Measurements from ENCODE around the gene STEAP3. TPM values are rescaled to one million over a fixed set of nuclear protein-coding genes. Genes with fewer than 3 reads are reported as not detected.

STEAP3 gene
- total RNA-seq, 1 experiment from 2014 or later: 24.0 TPM

DNA sequence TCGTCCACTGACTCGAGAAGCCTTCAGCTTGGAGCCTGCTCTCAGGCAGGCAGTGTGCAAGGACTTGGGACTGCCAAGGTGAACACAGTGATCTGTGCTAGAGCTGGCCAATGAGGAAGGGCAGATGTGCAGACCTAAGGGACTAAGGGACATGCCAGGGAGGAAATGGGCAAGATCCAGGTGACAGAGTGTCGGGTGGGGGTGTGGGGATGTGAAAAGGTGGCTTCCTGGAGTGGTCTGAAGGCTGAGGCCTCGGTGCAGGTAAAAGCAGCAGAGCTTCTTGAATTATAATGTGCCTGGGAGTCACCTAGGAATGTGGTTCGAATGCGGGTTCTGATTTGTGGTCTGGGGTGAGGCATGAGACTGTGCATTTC lies 42.0 kb downstream of the STEAP3 start:
- peaks cover 20% of the 10 kb centered on the region for H3K4me1 Mint-ChIP-seq
- ChIA-PET POLR2A (no interaction called here), CTCF (interaction anchor here (1.2 to 2.6 kb wide), 5 partner anchors 19 to 240 kb away, joined by 3 to 13 read pairs (median 4); no protein-coding TSS in a partner anchor)
- ATAC-seq (no peak), DNase-seq (ENCODE audit: low spot score) (no peak)
- H3K27me3 Mint-ChIP-seq (ENCODE audit: low read depth): no peaks in the 10 kb centered on the region
- H3K4me3 Mint-ChIP-seq: no peak overlapping the region
- TF ChIP-seq, protein P1, sequence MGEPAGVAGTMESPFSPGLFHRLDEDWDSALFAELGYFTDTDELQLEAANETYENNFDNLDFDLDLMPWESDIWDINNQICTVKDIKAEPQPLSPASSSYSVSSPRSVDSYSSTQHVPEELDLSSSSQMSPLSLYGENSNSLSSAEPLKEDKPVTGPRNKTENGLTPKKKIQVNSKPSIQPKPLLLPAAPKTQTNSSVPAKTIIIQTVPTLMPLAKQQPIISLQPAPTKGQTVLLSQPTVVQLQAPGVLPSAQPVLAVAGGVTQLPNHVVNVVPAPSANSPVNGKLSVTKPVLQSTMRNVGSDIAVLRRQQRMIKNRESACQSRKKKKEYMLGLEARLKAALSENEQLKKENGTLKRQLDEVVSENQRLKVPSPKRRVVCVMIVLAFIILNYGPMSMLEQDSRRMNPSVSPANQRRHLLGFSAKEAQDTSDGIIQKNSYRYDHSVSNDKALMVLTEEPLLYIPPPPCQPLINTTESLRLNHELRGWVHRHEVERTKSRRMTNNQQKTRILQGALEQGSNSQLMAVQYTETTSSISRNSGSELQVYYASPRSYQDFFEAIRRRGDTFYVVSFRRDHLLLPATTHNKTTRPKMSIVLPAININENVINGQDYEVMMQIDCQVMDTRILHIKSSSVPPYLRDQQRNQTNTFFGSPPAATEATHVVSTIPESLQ (CRISPR knock-in tag; IDR thresholded peaks at IDR 0.05): no peak
- no peak for TF ChIP-seq ELF4 (CRISPR knock-in tag; IDR thresholded peaks at IDR 0.05; ENCODE audit: low read depth)
- TF ChIP-seq, protein P2, sequence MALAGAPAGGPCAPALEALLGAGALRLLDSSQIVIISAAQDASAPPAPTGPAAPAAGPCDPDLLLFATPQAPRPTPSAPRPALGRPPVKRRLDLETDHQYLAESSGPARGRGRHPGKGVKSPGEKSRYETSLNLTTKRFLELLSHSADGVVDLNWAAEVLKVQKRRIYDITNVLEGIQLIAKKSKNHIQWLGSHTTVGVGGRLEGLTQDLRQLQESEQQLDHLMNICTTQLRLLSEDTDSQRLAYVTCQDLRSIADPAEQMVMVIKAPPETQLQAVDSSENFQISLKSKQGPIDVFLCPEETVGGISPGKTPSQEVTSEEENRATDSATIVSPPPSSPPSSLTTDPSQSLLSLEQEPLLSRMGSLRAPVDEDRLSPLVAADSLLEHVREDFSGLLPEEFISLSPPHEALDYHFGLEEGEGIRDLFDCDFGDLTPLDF (CRISPR knock-in tag; IDR thresholded peaks at IDR 0.05): no peak
- TF ChIP-seq, protein P3, sequence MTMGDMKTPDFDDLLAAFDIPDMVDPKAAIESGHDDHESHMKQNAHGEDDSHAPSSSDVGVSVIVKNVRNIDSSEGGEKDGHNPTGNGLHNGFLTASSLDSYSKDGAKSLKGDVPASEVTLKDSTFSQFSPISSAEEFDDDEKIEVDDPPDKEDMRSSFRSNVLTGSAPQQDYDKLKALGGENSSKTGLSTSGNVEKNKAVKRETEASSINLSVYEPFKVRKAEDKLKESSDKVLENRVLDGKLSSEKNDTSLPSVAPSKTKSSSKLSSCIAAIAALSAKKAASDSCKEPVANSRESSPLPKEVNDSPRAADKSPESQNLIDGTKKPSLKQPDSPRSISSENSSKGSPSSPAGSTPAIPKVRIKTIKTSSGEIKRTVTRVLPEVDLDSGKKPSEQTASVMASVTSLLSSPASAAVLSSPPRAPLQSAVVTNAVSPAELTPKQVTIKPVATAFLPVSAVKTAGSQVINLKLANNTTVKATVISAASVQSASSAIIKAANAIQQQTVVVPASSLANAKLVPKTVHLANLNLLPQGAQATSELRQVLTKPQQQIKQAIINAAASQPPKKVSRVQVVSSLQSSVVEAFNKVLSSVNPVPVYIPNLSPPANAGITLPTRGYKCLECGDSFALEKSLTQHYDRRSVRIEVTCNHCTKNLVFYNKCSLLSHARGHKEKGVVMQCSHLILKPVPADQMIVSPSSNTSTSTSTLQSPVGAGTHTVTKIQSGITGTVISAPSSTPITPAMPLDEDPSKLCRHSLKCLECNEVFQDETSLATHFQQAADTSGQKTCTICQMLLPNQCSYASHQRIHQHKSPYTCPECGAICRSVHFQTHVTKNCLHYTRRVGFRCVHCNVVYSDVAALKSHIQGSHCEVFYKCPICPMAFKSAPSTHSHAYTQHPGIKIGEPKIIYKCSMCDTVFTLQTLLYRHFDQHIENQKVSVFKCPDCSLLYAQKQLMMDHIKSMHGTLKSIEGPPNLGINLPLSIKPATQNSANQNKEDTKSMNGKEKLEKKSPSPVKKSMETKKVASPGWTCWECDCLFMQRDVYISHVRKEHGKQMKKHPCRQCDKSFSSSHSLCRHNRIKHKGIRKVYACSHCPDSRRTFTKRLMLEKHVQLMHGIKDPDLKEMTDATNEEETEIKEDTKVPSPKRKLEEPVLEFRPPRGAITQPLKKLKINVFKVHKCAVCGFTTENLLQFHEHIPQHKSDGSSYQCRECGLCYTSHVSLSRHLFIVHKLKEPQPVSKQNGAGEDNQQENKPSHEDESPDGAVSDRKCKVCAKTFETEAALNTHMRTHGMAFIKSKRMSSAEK (CRISPR knock-in tag; IDR thresholded peaks at IDR 0.05; ENCODE audit: borderline replicate concordance): no peak
- no peak for TF ChIP-seq MXD4 (CRISPR knock-in tag; IDR thresholded peaks at IDR 0.05; ENCODE audit: borderline replicate concordance)
- no peak for TF ChIP-seq SMAD3 (CRISPR knock-in tag; IDR thresholded peaks at IDR 0.05; ENCODE audit: borderline replicate concordance)
- TF ChIP-seq ZBTB21 (CRISPR knock-in tag; IDR thresholded peaks at IDR 0.05; ENCODE audit: borderline replicate concordance): no peak
- TF ChIP-seq TP53 (CRISPR knock-in tag; IDR thresholded peaks at IDR 0.05): no peak
- TF ChIP-seq, protein P4, sequence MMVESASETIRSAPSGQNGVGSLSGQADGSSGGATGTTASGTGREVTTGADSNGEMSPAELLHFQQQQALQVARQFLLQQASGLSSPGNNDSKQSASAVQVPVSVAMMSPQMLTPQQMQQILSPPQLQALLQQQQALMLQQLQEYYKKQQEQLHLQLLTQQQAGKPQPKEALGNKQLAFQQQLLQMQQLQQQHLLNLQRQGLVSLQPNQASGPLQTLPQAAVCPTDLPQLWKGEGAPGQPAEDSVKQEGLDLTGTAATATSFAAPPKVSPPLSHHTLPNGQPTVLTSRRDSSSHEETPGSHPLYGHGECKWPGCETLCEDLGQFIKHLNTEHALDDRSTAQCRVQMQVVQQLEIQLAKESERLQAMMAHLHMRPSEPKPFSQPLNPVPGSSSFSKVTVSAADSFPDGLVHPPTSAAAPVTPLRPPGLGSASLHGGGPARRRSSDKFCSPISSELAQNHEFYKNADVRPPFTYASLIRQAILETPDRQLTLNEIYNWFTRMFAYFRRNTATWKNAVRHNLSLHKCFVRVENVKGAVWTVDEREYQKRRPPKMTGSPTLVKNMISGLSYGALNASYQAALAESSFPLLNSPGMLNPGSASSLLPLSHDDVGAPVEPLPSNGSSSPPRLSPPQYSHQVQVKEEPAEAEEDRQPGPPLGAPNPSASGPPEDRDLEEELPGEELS (CRISPR knock-in tag; IDR thresholded peaks at IDR 0.05): no peak
- no peak for TF ChIP-seq GTF2I (CRISPR knock-in tag; conservative IDR thresholded peaks at IDR 0.05)
- TF ChIP-seq, protein P5, sequence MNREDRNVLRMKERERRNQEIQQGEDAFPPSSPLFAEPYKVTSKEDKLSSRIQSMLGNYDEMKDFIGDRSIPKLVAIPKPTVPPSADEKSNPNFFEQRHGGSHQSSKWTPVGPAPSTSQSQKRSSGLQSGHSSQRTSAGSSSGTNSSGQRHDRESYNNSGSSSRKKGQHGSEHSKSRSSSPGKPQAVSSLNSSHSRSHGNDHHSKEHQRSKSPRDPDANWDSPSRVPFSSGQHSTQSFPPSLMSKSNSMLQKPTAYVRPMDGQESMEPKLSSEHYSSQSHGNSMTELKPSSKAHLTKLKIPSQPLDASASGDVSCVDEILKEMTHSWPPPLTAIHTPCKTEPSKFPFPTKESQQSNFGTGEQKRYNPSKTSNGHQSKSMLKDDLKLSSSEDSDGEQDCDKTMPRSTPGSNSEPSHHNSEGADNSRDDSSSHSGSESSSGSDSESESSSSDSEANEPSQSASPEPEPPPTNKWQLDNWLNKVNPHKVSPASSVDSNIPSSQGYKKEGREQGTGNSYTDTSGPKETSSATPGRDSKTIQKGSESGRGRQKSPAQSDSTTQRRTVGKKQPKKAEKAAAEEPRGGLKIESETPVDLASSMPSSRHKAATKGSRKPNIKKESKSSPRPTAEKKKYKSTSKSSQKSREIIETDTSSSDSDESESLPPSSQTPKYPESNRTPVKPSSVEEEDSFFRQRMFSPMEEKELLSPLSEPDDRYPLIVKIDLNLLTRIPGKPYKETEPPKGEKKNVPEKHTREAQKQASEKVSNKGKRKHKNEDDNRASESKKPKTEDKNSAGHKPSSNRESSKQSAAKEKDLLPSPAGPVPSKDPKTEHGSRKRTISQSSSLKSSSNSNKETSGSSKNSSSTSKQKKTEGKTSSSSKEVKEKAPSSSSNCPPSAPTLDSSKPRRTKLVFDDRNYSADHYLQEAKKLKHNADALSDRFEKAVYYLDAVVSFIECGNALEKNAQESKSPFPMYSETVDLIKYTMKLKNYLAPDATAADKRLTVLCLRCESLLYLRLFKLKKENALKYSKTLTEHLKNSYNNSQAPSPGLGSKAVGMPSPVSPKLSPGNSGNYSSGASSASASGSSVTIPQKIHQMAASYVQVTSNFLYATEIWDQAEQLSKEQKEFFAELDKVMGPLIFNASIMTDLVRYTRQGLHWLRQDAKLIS (CRISPR knock-in tag; IDR thresholded peaks at IDR 0.05; ENCODE audit: borderline replicate concordance): no peak
- TF ChIP-seq PRRX2 (CRISPR knock-in tag; IDR thresholded peaks at IDR 0.05): no peak
- no peak for TF ChIP-seq ZNF232 (CRISPR knock-in tag; IDR thresholded peaks at IDR 0.05)
- TF ChIP-seq ETV6 (CRISPR knock-in tag; IDR thresholded peaks at IDR 0.05): no peak
- TF ChIP-seq ZNF138 (CRISPR knock-in tag; conservative IDR thresholded peaks at IDR 0.05): no peak
- TF ChIP-seq JUN (CRISPR knock-in tag; IDR thresholded peaks at IDR 0.05): no peak
- no peak for TF ChIP-seq IRF2 (CRISPR knock-in tag; IDR thresholded peaks at IDR 0.05; ENCODE audit: borderline replicate concordance, low read depth)
- peaks cover 4% of the 10 kb centered on the region for H3K36me3 Mint-ChIP-seq
- no peak overlapping the region for H3K27ac Mint-ChIP-seq
- H3K9me3 Mint-ChIP-seq: peaks cover 2% of the 10 kb centered on the region
